ENCODE data around the gene MYO5A. TPM values are rescaled to one million over a fixed set of nuclear protein-coding genes. Genes with fewer than 3 reads are reported as not detected.

MYO5A gene
- total and polyA plus RNA-seq, 2 donors (not counting 3 experiments of a cell fraction or from before 2014, with no cell fraction given) = 31.9 to 91.9 TPM

- no peak for FAIRE-seq
- POLR2A ChIA-PET = no interaction called here
These were observed 149.1 kb downstream of the MYO5A start for GRCh38 chr15:52379395-52380106.

GRCh38 chr15:52378746-52379394, 149.8 kb downstream of the MYO5A start:
- POLR2A ChIA-PET = no interaction called here
- H3K36me3 ChIP-seq (ENCODE audit: control insufficient read depth in 2 of 2, extremely low read depth in 1 of 2, insufficient read depth in 2 of 2, low read length in 2 of 2) = peaks cover 24 to 26% of the 10 kb centered on the region in 2 experiments
- no TSS peak for BruUV-seq (replicated peaks)

More at GRCh38 chr15:52379395-52380106, 149.1 kb downstream of the MYO5A start:
- no peak overlapping the region for H3K27ac ChIP-seq (ENCODE audit: insufficient read depth, low read depth, low read length)
- H3K9me3 ChIP-seq (replicated peaks; ENCODE audit: control insufficient read depth, insufficient read depth, low read length) = no peaks in the 10 kb centered on the region
- peaks cover 16% of the 10 kb centered on the region for H3K4me1 ChIP-seq (ENCODE audit: control insufficient read depth, extremely low read depth, insufficient read depth, low read length)
- no peak overlapping the region for H2AFZ ChIP-seq (ENCODE audit: low read depth, low read length)
- no peaks in the 10 kb centered on the region for H3K79me2 ChIP-seq (ENCODE audit: control insufficient read depth, insufficient read depth, low read length)
- no peak for DNase-seq (ENCODE audit: low read depth, low spot score)
- no TSS peak for BruUV-seq (replicated peaks)
- intact Hi-C loops (cut with micrococcal nuclease) = no loop called here
- no peaks in the 10 kb centered on the region for H4K20me1 ChIP-seq (replicated peaks; ENCODE audit: control insufficient read depth, extremely low read depth, insufficient read depth, low read length)
- CTCF ChIA-PET = interaction anchor here (1.2 to 1.4 kb wide), 3 partner anchors 9 to 28 kb away, joined by 3 to 4 read pairs (median 4); no protein-coding TSS in a partner anchor
- H3K4me3 ChIP-seq (replicated peaks in 1 of 3; ENCODE audit: insufficient read depth in 1 of 3, low read depth in 1 of 3, low read length in 3 of 3) = no peak overlapping the region
- H3K36me3 ChIP-seq (ENCODE audit: control insufficient read depth in 2 of 2, extremely low read depth in 1 of 2, insufficient read depth in 2 of 2, low read length in 2 of 2) = peaks cover 23 to 24% of the 10 kb centered on the region in 2 experiments
- TF ChIP-seq JUN (IDR thresholded peaks at IDR 0.05; ENCODE audit: borderline replicate concordance, insufficient read depth, insufficient read length, low read depth) = no peak
- no peak for TF ChIP-seq MAX (IDR thresholded peaks at IDR 0.05; ENCODE audit: insufficient read depth, insufficient read length)
- TF ChIP-seq EZH2 (IDR thresholded peaks at IDR 0.05; ENCODE audit: borderline replicate concordance, low read depth, low read length, severe bottlenecking) = no peak
- no peak for TF ChIP-seq FOS (IDR thresholded peaks at IDR 0.05; ENCODE audit: borderline replicate concordance, insufficient read depth, low read length)
- TF ChIP-seq GATA2 (IDR thresholded peaks at IDR 0.05; ENCODE audit: insufficient read depth, insufficient read length, low read depth, low read length) = no peak
- H3K27me3 ChIP-seq (ENCODE audit: control insufficient read depth in 2 of 2, insufficient read depth in 2 of 2, low read length in 2 of 2) = no peaks in the 10 kb centered on the region
- no peak overlapping the region for H3K9ac ChIP-seq (replicated peaks; ENCODE audit: extremely low read depth, insufficient read depth, low read length)
- H3K9me1 ChIP-seq (replicated peaks; ENCODE audit: control insufficient read depth, extremely low read depth, insufficient read depth, low read length) = no peaks in the 10 kb centered on the region
- no peak overlapping the region for H3K4me2 ChIP-seq (ENCODE audit: insufficient read depth, low read length)
- dilution Hi-C loops (cut with MboI; ENCODE audit: extremely low pct_ligation_motif_present, low sequenced_read_pairs) = no loop called here

More at GRCh38 chr15:52378746-52379394, 149.8 kb downstream of the MYO5A start:
- FAIRE-seq (no peak), DNase-seq (ENCODE audit: low read depth, low spot score) (no peak)
- H2AFZ ChIP-seq (ENCODE audit: low read depth, low read length) = no peak overlapping the region
- TF ChIP-seq POLR2A (IDR thresholded peaks at IDR 0.05; ENCODE audit: low read depth, low read length) = no peak
- no peak for TF ChIP-seq CTCF (IDR thresholded peaks at IDR 0.05; ENCODE audit: extremely low read depth in 1 of 2, insufficient read depth in 1 of 2, low read depth in 1 of 2, low read length in 2 of 2)
- no peak for TF ChIP-seq MAX (IDR thresholded peaks at IDR 0.05; ENCODE audit: insufficient read depth, insufficient read length)
- no peak for TF ChIP-seq MYC (IDR thresholded peaks at IDR 0.05; ENCODE audit: low read depth, low read length)
- TF ChIP-seq POLR2AphosphoS5 (IDR thresholded peaks at IDR 0.05; ENCODE audit: insufficient read depth, low read depth, low read length) = no peak
- TF ChIP-seq JUN (IDR thresholded peaks at IDR 0.05; ENCODE audit: borderline replicate concordance, insufficient read depth, insufficient read length, low read depth) = no peak
- TF ChIP-seq FOS (IDR thresholded peaks at IDR 0.05; ENCODE audit: borderline replicate concordance, insufficient read depth, low read length) = no peak
- TF ChIP-seq EZH2 (IDR thresholded peaks at IDR 0.05; ENCODE audit: borderline replicate concordance, low read depth, low read length, severe bottlenecking) = no peak
- no peak for TF ChIP-seq GATA2 (IDR thresholded peaks at IDR 0.05; ENCODE audit: insufficient read depth, insufficient read length, low read depth, low read length)
- CTCF ChIA-PET = interaction anchor here (1.3 kb wide), 1 partner anchor 29 kb away, joined by 3 read pairs; no protein-coding TSS in a partner anchor
- H3K9me3 ChIP-seq (replicated peaks; ENCODE audit: control insufficient read depth, insufficient read depth, low read length) = no peaks in the 10 kb centered on the region
- H3K9me1 ChIP-seq (replicated peaks; ENCODE audit: control insufficient read depth, extremely low read depth, insufficient read depth, low read length) = no peaks in the 10 kb centered on the region
- H3K27ac ChIP-seq (ENCODE audit: insufficient read depth, low read depth, low read length) = no peak overlapping the region
- no peaks in the 10 kb centered on the region for H3K27me3 ChIP-seq (ENCODE audit: control insufficient read depth in 2 of 2, insufficient read depth in 2 of 2, low read length in 2 of 2)
- no peak overlapping the region for H3K4me2 ChIP-seq (ENCODE audit: insufficient read depth, low read length)
- H4K20me1 ChIP-seq (replicated peaks; ENCODE audit: control insufficient read depth, extremely low read depth, insufficient read depth, low read length) = no peaks in the 10 kb centered on the region
- no peaks in the 10 kb centered on the region for H3K79me2 ChIP-seq (ENCODE audit: control insufficient read depth, insufficient read depth, low read length)
- H3K9ac ChIP-seq (replicated peaks; ENCODE audit: extremely low read depth, insufficient read depth, low read length) = no peak overlapping the region
- no peak overlapping the region for H3K4me3 ChIP-seq (replicated peaks in 1 of 3; ENCODE audit: insufficient read depth in 1 of 3, low read depth in 1 of 3, low read length in 3 of 3)
- dilution Hi-C loops (cut with MboI; ENCODE audit: extremely low pct_ligation_motif_present, low sequenced_read_pairs) = no loop called here
- intact Hi-C loops (cut with micrococcal nuclease) = no loop called here
- H3K4me1 ChIP-seq (ENCODE audit: control insufficient read depth, extremely low read depth, insufficient read depth, low read length) = peaks cover 12% of the 10 kb centered on the region

Data from endothelial cell of umbilical vein (primary cell).